HepG2 (cell line): ENCODE results near the gene DALRD3. TPM values are rescaled to one million over a fixed set of nuclear protein-coding genes. Genes with fewer than 3 reads are reported as not detected.
A peak's percentile ranks its signal among the peaks of the same experiment; 100 is the strongest.

Experiments
- ATF6 ChIP-seq: sonication (generic); formaldehyde crosslinking; conservative IDR thresholded peaks from 2 replicates; pipeline ENCODE4 v1.4.0; 2020; ENCODE audit warnings: missing genetic modification reagents
- ATRX ChIP-seq: sonication (generic); formaldehyde crosslinking; IDR thresholded peaks from 2 replicates; pipeline ENCODE4 v1.4.0; 2020; ENCODE audit warnings: missing genetic modification reagents, borderline replicate concordance
- CCAR2 ChIP-seq: fragments of 200-400 bp; formaldehyde crosslinking; optimal IDR thresholded peaks from 2 replicates; pipeline ENCODE3; 2018; ENCODE audit warnings: low read depth, mild to moderate bottlenecking, low read length, moderate library complexity
- HOXD1 ChIP-seq: sonication (generic); formaldehyde crosslinking; IDR thresholded peaks from 2 replicates; pipeline ENCODE4 v1.5.0; 2020; ENCODE audit warnings: missing genetic modification reagents
- PAXIP1 ChIP-seq: sonication (generic); formaldehyde crosslinking; conservative IDR thresholded peaks from 2 replicates; pipeline ENCODE4 v1.4.0; 2020; ENCODE audit warnings: mild to moderate bottlenecking, missing genetic modification reagents, moderate library complexity
- RAD21 ChIP-seq: fragments of 450-650 bp; formaldehyde crosslinking; IDR thresholded peaks from 2 replicates; pipeline ENCODE4 v1.5.0; 2020; ENCODE audit warnings: mild to moderate bottlenecking
- SMC3 ChIP-seq: IDR thresholded peaks from 2 replicates; pipeline ENCODE4 v1.6.1; 2011; ENCODE audit warnings: low read length, improper control_type of control experiment
- ZBTB44 ChIP-seq: sonication (generic); formaldehyde crosslinking; IDR thresholded peaks from 2 replicates; pipeline ENCODE4 v1.4.0; 2020; ENCODE audit warnings: missing genetic modification reagents
- ZFP41 ChIP-seq: sonication (generic); formaldehyde crosslinking; IDR thresholded peaks from 2 replicates; pipeline ENCODE4 v1.4.0; 2020; ENCODE audit warnings: mild to moderate bottlenecking, missing genetic modification reagents, borderline replicate concordance
- ZNF567 ChIP-seq: sonication (generic); formaldehyde crosslinking; IDR thresholded peaks from 2 replicates; pipeline ENCODE4 v1.8.1; 2023; ENCODE audit warnings: mild to moderate bottlenecking, missing genetic modification reagents, borderline replicate concordance
- ZNF577 ChIP-seq: sonication (generic); formaldehyde crosslinking; IDR thresholded peaks from 2 replicates; pipeline ENCODE4 v1.4.0; 2020; ENCODE audit warnings: mild to moderate bottlenecking, low read depth, missing genetic modification reagents, borderline replicate concordance
- ZNF605 ChIP-seq: sonication (generic); formaldehyde crosslinking; IDR thresholded peaks from 2 replicates; pipeline ENCODE4 v1.8.0; 2022; ENCODE audit warnings: mild to moderate bottlenecking, missing genetic modification reagents
- ZNF790 ChIP-seq: sonication (generic); formaldehyde crosslinking; IDR thresholded peaks from 2 replicates; pipeline ENCODE4 v1.8.0; 2022; ENCODE audit warnings: missing genetic modification reagents, mild to moderate bottlenecking, borderline replicate concordance
- ZNF83 ChIP-seq: sonication (generic); formaldehyde crosslinking; IDR thresholded peaks from 2 replicates; pipeline ENCODE4 v1.4.0; 2020; ENCODE audit warnings: missing genetic modification reagents, mild to moderate bottlenecking, borderline replicate concordance
- polyA plus RNA-seq, 8 experiments: library from polyadenylated mRNA; depleted of rRNA in 3 of 8; stranded (reverse) in 7 of 8; unstranded in 1 of 8; fragments of >200 nt; fragmentation: Illumina TruSeq in 4 of 8; extraction: Trizol in 4 of 8; gene quantifications; 2 replicates each; pipeline versions ENCODE4 v1.2.1 to v1.2.3, GENCODE V29; 2011 to 2016; ENCODE audit warnings: low read depth in 4 of 8, missing spikeins in 1 of 8, mixed read lengths in 1 of 8; ENCODE audit not compliant: insufficient read depth in 1 of 8
- total RNA-seq, 5 experiments: library from RNA; depleted of rRNA; stranded (reverse); fragments of >200 nt; fragmentation: Illumina TruSeq; extraction: Trizol; gene quantifications; 2 replicates each; pipeline ENCODE4 v1.2.3, GENCODE V29; 2016; ENCODE audit warnings: low read depth in 1 of 5
- TF ChIP-seq, protein P1 (sequence below): sonication (generic); formaldehyde crosslinking; IDR thresholded peaks from 2 replicates; pipeline ENCODE4 v1.4.0; 2020; ENCODE audit warnings: missing genetic modification reagents

DALRD3 gene
- total and polyA plus RNA-seq, 2 of the 13 experiments (the other 11 are each of a cell fraction or from before 2014, with no cell fraction given) = 19.9 to 36.5 TPM

- TF ChIP-seq, protein P1, sequence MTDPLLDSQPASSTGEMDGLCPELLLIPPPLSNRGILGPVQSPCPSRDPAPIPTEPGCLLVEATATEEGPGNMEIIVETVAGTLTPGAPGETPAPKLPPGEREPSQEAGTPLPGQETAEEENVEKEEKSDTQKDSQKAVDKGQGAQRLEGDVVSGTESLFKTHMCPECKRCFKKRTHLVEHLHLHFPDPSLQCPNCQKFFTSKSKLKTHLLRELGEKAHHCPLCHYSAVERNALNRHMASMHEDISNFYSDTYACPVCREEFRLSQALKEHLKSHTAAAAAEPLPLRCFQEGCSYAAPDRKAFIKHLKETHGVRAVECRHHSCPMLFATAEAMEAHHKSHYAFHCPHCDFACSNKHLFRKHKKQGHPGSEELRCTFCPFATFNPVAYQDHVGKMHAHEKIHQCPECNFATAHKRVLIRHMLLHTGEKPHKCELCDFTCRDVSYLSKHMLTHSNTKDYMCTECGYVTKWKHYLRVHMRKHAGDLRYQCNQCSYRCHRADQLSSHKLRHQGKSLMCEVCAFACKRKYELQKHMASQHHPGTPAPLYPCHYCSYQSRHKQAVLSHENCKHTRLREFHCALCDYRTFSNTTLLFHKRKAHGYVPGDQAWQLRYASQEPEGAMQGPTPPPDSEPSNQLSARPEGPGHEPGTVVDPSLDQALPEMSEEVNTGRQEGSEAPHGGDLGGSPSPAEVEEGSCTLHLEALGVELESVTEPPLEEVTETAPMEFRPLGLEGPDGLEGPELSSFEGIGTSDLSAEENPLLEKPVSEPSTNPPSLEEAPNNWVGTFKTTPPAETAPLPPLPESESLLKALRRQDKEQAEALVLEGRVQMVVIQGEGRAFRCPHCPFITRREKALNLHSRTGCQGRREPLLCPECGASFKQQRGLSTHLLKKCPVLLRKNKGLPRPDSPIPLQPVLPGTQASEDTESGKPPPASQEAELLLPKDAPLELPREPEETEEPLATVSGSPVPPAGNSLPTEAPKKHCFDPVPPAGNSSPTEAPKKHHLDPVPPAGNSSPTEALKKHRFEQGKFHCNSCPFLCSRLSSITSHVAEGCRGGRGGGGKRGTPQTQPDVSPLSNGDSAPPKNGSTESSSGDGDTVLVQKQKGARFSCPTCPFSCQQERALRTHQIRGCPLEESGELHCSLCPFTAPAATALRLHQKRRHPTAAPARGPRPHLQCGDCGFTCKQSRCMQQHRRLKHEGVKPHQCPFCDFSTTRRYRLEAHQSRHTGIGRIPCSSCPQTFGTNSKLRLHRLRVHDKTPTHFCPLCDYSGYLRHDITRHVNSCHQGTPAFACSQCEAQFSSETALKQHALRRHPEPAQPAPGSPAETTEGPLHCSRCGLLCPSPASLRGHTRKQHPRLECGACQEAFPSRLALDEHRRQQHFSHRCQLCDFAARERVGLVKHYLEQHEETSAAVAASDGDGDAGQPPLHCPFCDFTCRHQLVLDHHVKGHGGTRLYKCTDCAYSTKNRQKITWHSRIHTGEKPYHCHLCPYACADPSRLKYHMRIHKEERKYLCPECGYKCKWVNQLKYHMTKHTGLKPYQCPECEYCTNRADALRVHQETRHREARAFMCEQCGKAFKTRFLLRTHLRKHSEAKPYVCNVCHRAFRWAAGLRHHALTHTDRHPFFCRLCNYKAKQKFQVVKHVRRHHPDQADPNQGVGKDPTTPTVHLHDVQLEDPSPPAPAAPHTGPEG (CRISPR knock-in tag) = 0 out of 2 replicates have a peak, but pooled peaks have one; percentile 15
- TF ChIP-seq PAXIP1 (CRISPR knock-in tag) = no peak; the same call in 1 of the 2 replicates
- no peak for TF ChIP-seq ZNF577
- TF ChIP-seq HOXD1 (CRISPR knock-in tag) = peak; percentile 89
- TF ChIP-seq ZNF605 (CRISPR knock-in tag) = peak; percentile 84
- no peak for TF ChIP-seq ATRX (CRISPR knock-in tag)
- peak; percentile 30; the same call in 1 of the 2 replicates for TF ChIP-seq ZNF567 (CRISPR knock-in tag)
- peak; percentile 79; the same call in 1 of the 2 replicates for TF ChIP-seq ZFP41
- TF ChIP-seq RAD21 (CRISPR knock-in tag) = peak; percentile 57
- no peak for TF ChIP-seq CCAR2
- no peak; the same call in 1 of the 2 replicates for TF ChIP-seq ATF6 (CRISPR knock-in tag)
- no peak for TF ChIP-seq SMC3
- TF ChIP-seq ZBTB44 (CRISPR knock-in tag) = no peak
- no peak for TF ChIP-seq ZNF790 (CRISPR knock-in tag)
- TF ChIP-seq ZNF83 (CRISPR knock-in tag) = peak; percentile 75; the same call in 1 of the 2 replicates
Observed at GRCh38 chr3:49021813-49022687, 3.7 kb upstream of the DALRD3 start, which contains the start of gene NDUFAF3 (continued).
